GM12891 (cell line): ENCODE results near the gene HOXB9.

Experiments
- PAX5 ChIP-seq: IDR thresholded peaks from 2 replicates; pipeline ENCODE4 v1.6.1; 2011; ENCODE audit warnings: low read length, moderate library complexity, mild to moderate bottlenecking; ENCODE audit not compliant: insufficient read depth, severe bottlenecking
- POLR2A ChIP-seq: IDR thresholded peaks from 2 replicates; pipeline ENCODE4 v1.6.1; 2011; ENCODE audit warnings: low read depth, low read length, control low read depth
- POLR2AphosphoS5 ChIP-seq: IDR thresholded peaks from 2 replicates; pipeline ENCODE4 v1.6.1; 2011; ENCODE audit warnings: low read depth, low read length, control low read depth
- POU2F2 ChIP-seq: IDR thresholded peaks from 2 replicates; pipeline ENCODE4 v1.6.1; 2011; ENCODE audit warnings: low read depth, mild to moderate bottlenecking, control low read depth, low read length, moderate library complexity
- TAF1 ChIP-seq: IDR thresholded peaks from 2 replicates; pipeline ENCODE4 v1.6.1; 2011; ENCODE audit warnings: low read depth, low read length, control low read depth

DNA sequence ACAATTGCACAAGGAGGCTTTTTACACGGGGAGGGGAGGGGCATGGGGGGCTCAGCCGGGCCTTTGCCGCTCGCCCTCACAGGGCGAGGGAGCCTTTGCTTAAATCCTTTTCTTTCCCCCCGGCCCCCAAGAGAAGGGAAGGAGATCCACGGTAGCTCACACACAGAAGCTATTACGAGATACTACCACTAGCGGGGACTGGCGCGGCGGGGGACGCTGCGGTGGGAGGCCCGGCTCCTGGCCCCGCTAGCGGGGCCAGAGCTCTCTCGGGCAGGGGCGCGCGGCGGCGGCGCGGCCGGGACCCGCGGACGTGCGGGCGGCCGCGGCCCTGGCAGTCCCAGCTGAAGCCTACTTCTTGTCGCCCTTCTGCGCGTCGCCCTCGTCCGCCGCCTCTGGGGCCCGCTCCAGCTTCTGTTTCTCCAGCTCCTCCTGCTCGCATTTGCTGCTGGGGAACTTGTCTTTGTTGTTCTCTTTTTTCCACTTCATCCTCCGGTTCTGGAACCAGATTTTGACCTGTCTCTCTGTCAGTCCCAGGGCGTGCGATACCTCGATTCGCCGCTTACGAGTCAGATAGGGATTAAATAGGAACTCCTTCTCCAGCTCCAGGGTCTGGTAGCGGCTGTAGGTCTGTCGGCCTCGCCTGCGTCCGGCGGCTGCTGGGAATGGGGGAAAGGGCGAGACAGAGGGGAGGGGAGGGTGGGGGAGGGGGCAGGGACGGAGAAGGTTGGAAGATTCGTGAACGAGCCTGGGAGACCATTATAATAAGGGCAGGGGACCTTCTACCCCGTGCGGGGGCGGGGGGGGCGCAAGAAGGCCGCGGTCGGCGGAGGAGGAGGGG, 13.1 kb downstream of the HOXB9 start:
- no peak for TF ChIP-seq TAF1
- TF ChIP-seq POLR2A: no peak
- TF ChIP-seq POLR2AphosphoS5: no peak
- no peak for TF ChIP-seq PAX5
- no peak for TF ChIP-seq POU2F2
